Measurements from ENCODE around the gene CNTN4. TPM values are rescaled to one million over a fixed set of nuclear protein-coding genes. Genes with fewer than 3 reads are reported as not detected.

The CNTN4 gene
- total and polyA plus RNA-seq, 2 of the 8 experiments (the other 6 are each of a cell fraction or from before 2014, with no cell fraction given), result 0.41 to 2.2 TPM

DNA sequence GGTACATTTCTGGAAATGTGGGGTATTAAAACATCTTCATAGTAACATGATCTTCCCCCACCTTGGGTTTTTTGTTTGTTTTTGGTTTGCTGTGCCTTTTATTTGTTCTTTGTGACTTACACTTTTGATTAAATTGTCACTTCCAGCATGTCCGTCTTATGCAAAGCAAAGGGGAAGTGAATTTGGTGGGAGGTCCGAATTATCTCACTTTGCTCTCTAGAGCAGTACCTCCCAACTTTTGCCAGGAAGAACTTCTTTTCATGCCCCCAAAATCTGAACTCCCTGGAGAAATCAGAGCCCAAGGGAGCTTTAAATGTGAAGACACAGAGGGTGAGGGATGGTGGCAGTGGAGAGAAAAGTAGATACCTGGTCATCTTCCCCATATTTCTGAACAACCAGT is 838.4 kb downstream of the CNTN4 start:
- H3K36me3 ChIP-seq (ENCODE audit: control insufficient read depth in 2 of 4, insufficient read depth in 4 of 4, low read length in 3 of 4), result no peaks in the 10 kb centered on the region
- WGBS, 2 experiments (ENCODE audit: extremely low coverage in 1 of 2, insufficient coverage in 1 of 2, insufficient read length in 1 of 2, insufficient replicate concordance in 2 of 2, low coverage in 1 of 2, low lambda C conversion rate in 2 of 2, missing lambda C conversion rate in 1 of 2), result 90% methylated on average over 2 of the region's 2 CpGs; no CpG with 5 or more reads in 1 of the 2 experiments
- H3K4me2 ChIP-seq (ENCODE audit: insufficient read depth in 1 of 2, low read depth in 2 of 2, low read length in 2 of 2), result no peak overlapping the region
- no peak overlapping the region for H2BK120ac ChIP-seq (replicated peaks; ENCODE audit: low read depth, low read length)
- no peaks in the 10 kb centered on the region for H3K9me3 ChIP-seq (ENCODE audit: insufficient read depth in 2 of 2, low read depth in 1 of 2, low read length in 1 of 2)
- no peak overlapping the region for H3K4ac ChIP-seq (replicated peaks; ENCODE audit: insufficient read length, low read depth, low read length)
- H4K5ac ChIP-seq (ENCODE audit: insufficient read length, low read depth, low read length), result no peak overlapping the region
- POLR2A ChIA-PET (ENCODE audit: partially characterized antibody), result no interaction called here
- no peaks in the 10 kb centered on the region for H3K27me3 ChIP-seq (replicated peaks in 1 of 4; ENCODE audit: control insufficient read depth in 3 of 4, extremely low read depth in 1 of 4, insufficient read depth in 3 of 4, low read length in 3 of 4)
- H2BK15ac ChIP-seq (ENCODE audit: low read length), result no peak overlapping the region
- H3K79me2 ChIP-seq (ENCODE audit: control insufficient read depth in 1 of 2, insufficient read depth in 2 of 2, low read length in 2 of 2), result no peaks in the 10 kb centered on the region
- no peaks in the 10 kb centered on the region; the same call in 1 of the 2 replicates for H3K23me2 ChIP-seq (ENCODE audit: low read depth, low read length)
- H3K27ac ChIP-seq (ENCODE audit: low read depth, low read length), result no peak overlapping the region
- no peak overlapping the region for H2BK20ac ChIP-seq (ENCODE audit: low read length)
- H3K23ac ChIP-seq (ENCODE audit: insufficient read length), result no peak overlapping the region
- no peaks in the 10 kb centered on the region for H3K4me1 ChIP-seq (replicated peaks in 1 of 4; ENCODE audit: control insufficient read depth in 3 of 4, insufficient read depth in 4 of 4, low read length in 3 of 4)
- H3K4me3 ChIP-seq (ENCODE audit: extremely low read depth in 1 of 4, insufficient read depth in 2 of 4, low read depth in 3 of 4, low read length in 4 of 4), result no peak overlapping the region
- H3K18ac ChIP-seq (ENCODE audit: extremely low read depth, low read length), result no peak overlapping the region
- H2AFZ ChIP-seq (ENCODE audit: low read length), result no peak overlapping the region
- no peak overlapping the region for H3K9ac ChIP-seq (replicated peaks in 1 of 4; ENCODE audit: extremely low read depth in 1 of 4, low read depth in 3 of 4, low read length in 3 of 4)
- no peak overlapping the region for H4K8ac ChIP-seq (ENCODE audit: extremely low read depth, insufficient read depth, low read length)
- FAIRE-seq, result no peak
- H2BK5ac ChIP-seq (ENCODE audit: low read depth, low read length), result no peak overlapping the region
- TF ChIP-seq TEAD4 (IDR thresholded peaks at IDR 0.05; ENCODE audit: low read depth, low read length), result no peak
- TF ChIP-seq TBP (IDR thresholded peaks at IDR 0.05; ENCODE audit: low read depth, low read length), result no peak
- TF ChIP-seq, protein P1, sequence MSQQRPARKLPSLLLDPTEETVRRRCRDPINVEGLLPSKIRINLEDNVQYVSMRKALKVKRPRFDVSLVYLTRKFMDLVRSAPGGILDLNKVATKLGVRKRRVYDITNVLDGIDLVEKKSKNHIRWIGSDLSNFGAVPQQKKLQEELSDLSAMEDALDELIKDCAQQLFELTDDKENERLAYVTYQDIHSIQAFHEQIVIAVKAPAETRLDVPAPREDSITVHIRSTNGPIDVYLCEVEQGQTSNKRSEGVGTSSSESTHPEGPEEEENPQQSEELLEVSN (IDR thresholded peaks at IDR 0.05), result no peak
- no peak for TF ChIP-seq JUND (IDR thresholded peaks at IDR 0.05; ENCODE audit: low read length)
- no peak for TF ChIP-seq RXRA (IDR thresholded peaks at IDR 0.05; ENCODE audit: insufficient read depth, low read depth, low read length)
- no peak for TF ChIP-seq SIN3A (conservative IDR thresholded peaks at IDR 0.05 in 1 of 2, IDR thresholded peaks at IDR 0.05 in 1 of 2; ENCODE audit: low read depth in 1 of 2, low read length in 2 of 2)
- TF ChIP-seq YY1 (IDR thresholded peaks at IDR 0.05; ENCODE audit: low read depth, low read length), result no peak
- TF ChIP-seq POU5F1 (IDR thresholded peaks at IDR 0.05; ENCODE audit: low read depth, low read length), result no peak
- TF ChIP-seq POLR2AphosphoS5 (IDR thresholded peaks at IDR 0.05; ENCODE audit: low read depth, low read length), result no peak
- no peak for TF ChIP-seq EP300 (IDR thresholded peaks at IDR 0.05; ENCODE audit: borderline replicate concordance in 1 of 2, low read depth in 2 of 2, low read length in 2 of 2)
- H2BK12ac ChIP-seq (ENCODE audit: low read depth, low read length), result no peak overlapping the region
- H4K91ac ChIP-seq (replicated peaks; ENCODE audit: insufficient read length, low read length), result no peak overlapping the region
- no peak overlapping the region for H2AK5ac ChIP-seq (ENCODE audit: low read depth, low read length)
- no peaks in the 10 kb centered on the region for H3K79me1 ChIP-seq (ENCODE audit: low read depth, low read length)
- H3K14ac ChIP-seq (ENCODE audit: insufficient read length), result no peak overlapping the region
- DNase-seq (ENCODE audit: low read depth in 1 of 2, low spot score in 2 of 2), result no peak
- no peaks in the 10 kb centered on the region for H4K20me1 ChIP-seq (replicated peaks in 1 of 2; ENCODE audit: control insufficient read depth in 1 of 2, insufficient read depth in 2 of 2, low read length in 2 of 2)
- H3K56ac ChIP-seq (replicated peaks; ENCODE audit: insufficient read length, low read depth, low read length), result no peak overlapping the region
- CTCF ChIA-PET (ENCODE audit: partially characterized antibody), result no interaction called here
